Panc1 (cell line): Measurements from ENCODE around the gene SAMD14. TPM values are rescaled to one million over a fixed set of nuclear protein-coding genes. Genes with fewer than 3 reads are reported as not detected.

ENCODE experiments used
- ATAC-seq: fragments of 200-7000 bp; cut with Tn5 transposase; 2 replicates; pipeline ENCODE4 v1.9.1; 2020; ENCODE audit warnings: mild to moderate bottlenecking, moderate library complexity
- BruUV-seq: library from RNA; stranded (reverse); fragments of 400-500 nt; replicated peaks from 2 replicates; lab custom pipeline; 2021; lab: Mats Ljungman, UMichigan
- CTCF ChIA-PET: fragments of 300-600 bp; sonication (Branson Sonifier 250); formaldehyde crosslinking; loops from one replicate; lab custom pipeline; 2022; ENCODE audit warnings: antibody characterized with exemption; lab: Charles Lee
- POLR2A ChIA-PET: fragments of 300-600 bp; sonication (Branson Sonifier 250); formaldehyde crosslinking; loops from one replicate; lab custom pipeline; 2022; ENCODE audit warnings: antibody characterized with exemption; lab: Charles Lee
- DNase-seq: peaks from one replicate; pipeline ENCODE4 v3.0.0-alpha.2; 2010; ENCODE audit warnings: low read depth, low spot score
- H3K27ac ChIP-seq: 2 replicates; pipeline ENCODE4 v1.5.1; 2011; ENCODE audit warnings: mild to moderate bottlenecking, low read length, inconsistent platforms
- H3K27me3 ChIP-seq: fragments of 200-500 bp; sonication (Bioruptor generic); 2 replicates; pipeline ENCODE4 v1.6.0; 2014; ENCODE audit warnings: low read length, inconsistent platforms; ENCODE audit not compliant: control insufficient read depth, insufficient read depth
- H3K36me3 ChIP-seq: fragments of 200-500 bp; sonication (Bioruptor generic); 2 replicates; pipeline ENCODE4 v1.5.1; 2014; ENCODE audit warnings: inconsistent platforms, mild to moderate bottlenecking, low read length, moderate library complexity; ENCODE audit not compliant: control insufficient read depth, insufficient read depth
- H3K4me1 ChIP-seq: 2 replicates; pipeline ENCODE4 v1.5.1; 2011; ENCODE audit warnings: inconsistent platforms, mild to moderate bottlenecking, low read length, moderate library complexity; ENCODE audit not compliant: control insufficient read depth, insufficient read depth
- H3K4me3 ChIP-seq, 2 experiments: 2 replicates each; pipeline ENCODE4 v1.5.1; 2011 to 2012; ENCODE audit warnings: low read depth in 2 of 2, low read length in 2 of 2, mild to moderate bottlenecking in 2 of 2, inconsistent platforms in 1 of 2, moderate library complexity in 1 of 2
- H3K9me3 ChIP-seq: fragments of 200-500 bp; sonication (Bioruptor generic); 2 replicates; pipeline ENCODE4 v1.5.1; 2014; ENCODE audit warnings: low read depth, mild to moderate bottlenecking, inconsistent platforms, low read length, moderate library complexity; ENCODE audit not compliant: control insufficient read depth, insufficient read depth
- CTCF ChIP-seq: fragments of 450-650 bp; IDR thresholded peaks from 2 replicates; pipeline ENCODE4 v1.5.1; 2017; ENCODE audit warnings: mild to moderate bottlenecking
- POLR2AphosphoS5 ChIP-seq: IDR thresholded peaks from 2 replicates; pipeline ENCODE4 v1.6.1; 2012; ENCODE audit warnings: mild to moderate bottlenecking, low read depth, low read length, moderate library complexity
- REST ChIP-seq, 2 experiments: IDR thresholded peaks; 2 replicates each; pipeline ENCODE4 v1.6.1; 2011 to 2012; ENCODE audit warnings: low read depth in 2 of 2, control low read depth in 1 of 2, low read length in 1 of 2, mild to moderate bottlenecking in 1 of 2, moderate library complexity in 1 of 2; ENCODE audit not compliant: insufficient read depth in 1 of 2
- SIN3A ChIP-seq: IDR thresholded peaks from 2 replicates; pipeline ENCODE4 v1.6.1; 2012; ENCODE audit warnings: low read depth, mild to moderate bottlenecking, low read length, moderate library complexity, borderline replicate concordance; ENCODE audit not compliant: insufficient read depth
- TCF7L2 ChIP-seq: IDR thresholded peaks from 2 replicates; pipeline ENCODE4 v1.6.1; 2011; ENCODE audit warnings: mild to moderate bottlenecking, low read depth, low read length, inconsistent platforms
- in situ Hi-C: cut with HindIII; loops from 2 replicates; pipeline ENCODE4 v1.10.0; 2016; ENCODE audit warnings: low sequenced_read_pairs, low pct_unique_long_range_greater_than_20kb
- intact Hi-C: fragments of 100-400 bp; cut with micrococcal nuclease; formaldehyde crosslinking; loops from one replicate; pipeline ENCODE4 v1.10.0; 2022; ENCODE audit not compliant: unreplicated experiment
- total RNA-seq: library from RNA; stranded (reverse); gene quantifications from one replicate; pipeline ENCODE4 v1.2.1, GENCODE V29; 2021; ENCODE audit not compliant: unreplicated experiment

Gene SAMD14
- total RNA-seq, 1 experiment from 2014 or later = 6.9 TPM

GRCh38 chr17:50087246-50087911 lies 42.6 kb downstream of the SAMD14 start:
- no peak for TF ChIP-seq REST (IDR thresholded peaks at IDR 0.05; ENCODE audit: insufficient read depth in 1 of 2, low read depth in 2 of 2, low read length in 1 of 2)
- 0 out of 2 replicates have a peak, but pooled peaks have one; percentile 14 for TF ChIP-seq POLR2AphosphoS5
- 0 out of 2 replicates have a peak, but pooled peaks have one; percentile 33 for TF ChIP-seq SIN3A
- peak; percentile 96 for TF ChIP-seq CTCF
- no peak overlapping the region; the same call in 1 of the 2 replicates for H3K27ac ChIP-seq
- ChIA-PET POLR2A (interaction anchor here (0.8 kb wide), 1 partner anchor 61 kb away, joined by 4 read pairs; no protein-coding TSS in a partner anchor), CTCF (interaction anchor here (0.6 to 1.4 kb wide), 3 partner anchors 23 to 89 kb away, joined by 4 to 5 read pairs (median 4); no protein-coding TSS in a partner anchor)
- no peaks in the 10 kb centered on the region for H3K27me3 ChIP-seq
- ATAC-seq (peak; percentile 78), DNase-seq (no peak)
- H3K9me3 ChIP-seq = no peaks in the 10 kb centered on the region
- in situ Hi-C loops (no loop called here), intact Hi-C loops (loop anchor here (1.0 kb wide), 1 partner anchor 60 kb away; no protein-coding TSS in a partner anchor)
- H3K36me3 ChIP-seq = peaks cover 14% of the 10 kb centered on the region
- BruUV-seq = no TSS peak
- H3K4me1 ChIP-seq = peaks cover 14% of the 10 kb centered on the region; the same call in 1 of the 2 replicates
- no peak overlapping the region for H3K4me3 ChIP-seq

GRCh38 chr17:50081757-50082156 lies 48.2 kb downstream of the SAMD14 start:
- CTCF ChIA-PET = no interaction called here
- in situ Hi-C loops (no loop called here), intact Hi-C loops (no loop called here)

More at GRCh38 chr17:50081757-50082156, 48.2 kb downstream of the SAMD14 start:
- Histone ChIP-seq H3K4me1 (no peaks in the 10 kb centered on the region), H3K36me3 (peaks cover 14% of the 10 kb centered on the region), H3K27me3 (no peaks in the 10 kb centered on the region), H3K4me3 (no peak overlapping the region), H3K27ac (no peak overlapping the region), H3K9me3 (no peaks in the 10 kb centered on the region)
- POLR2A ChIA-PET = no interaction called here
- ATAC-seq (no peak), DNase-seq (no peak)
- BruUV-seq = no TSS peak
- TF ChIP-seq SIN3A (no peak), POLR2AphosphoS5 (no peak), REST (IDR thresholded peaks at IDR 0.05; ENCODE audit: insufficient read depth in 1 of 2, low read depth in 2 of 2, low read length in 1 of 2) (no peak), TCF7L2 (no peak), CTCF (no peak)
